ENCODE results near the gene MRPL27.

MRPL27 gene

GRCh38 chr17:50382931-50383330, 9.9 kb upstream of the MRPL27 start:
- DNase-seq: no peak

DNA sequence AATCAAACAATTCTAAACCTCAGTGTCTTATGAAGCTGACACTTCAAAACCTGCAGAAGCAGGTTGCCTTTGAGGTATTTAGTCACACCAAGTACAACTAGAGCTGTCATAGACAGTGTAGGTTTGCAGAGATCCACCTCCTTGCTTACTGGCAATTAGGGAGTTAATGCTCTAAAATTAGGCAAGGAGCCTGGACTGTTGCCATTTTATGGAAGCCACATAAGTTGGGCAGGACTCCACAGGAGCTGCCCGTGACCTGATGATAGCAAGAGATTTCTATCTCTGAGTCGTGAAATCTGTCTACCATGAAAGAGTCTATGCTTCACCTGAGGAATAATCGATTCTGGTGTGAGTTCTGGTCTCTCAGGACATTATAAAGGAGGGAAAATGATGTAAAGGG, 8.9 kb upstream of the MRPL27 start:
- DNase-seq: no peak

DNA sequence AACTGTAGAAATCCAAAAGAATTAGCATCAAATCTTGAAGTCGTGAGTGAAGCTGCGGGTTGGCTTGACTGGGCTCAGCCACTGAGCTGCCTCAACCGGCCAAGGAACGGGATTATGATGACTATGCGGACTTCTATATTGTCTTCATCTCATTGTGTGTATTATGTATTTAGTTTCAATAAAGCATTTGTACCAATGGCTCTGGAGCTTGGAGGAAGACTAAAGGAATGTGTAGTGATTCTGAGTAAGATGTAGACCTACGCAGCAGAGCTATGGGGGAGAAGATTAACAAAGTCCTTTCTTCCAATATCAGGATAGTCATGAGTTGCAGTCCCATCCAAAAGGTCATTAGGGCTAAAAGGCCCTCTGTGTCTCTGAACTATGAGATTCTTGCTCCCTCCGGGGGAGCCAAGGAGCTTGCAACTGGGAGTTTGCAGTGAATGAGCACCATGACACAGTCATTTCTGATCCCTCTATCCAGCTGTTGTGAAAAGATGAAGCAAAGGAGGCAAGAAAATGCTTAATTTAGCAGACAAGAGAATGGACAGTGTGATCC, 8.4 kb upstream of the MRPL27 start:
- DNase-seq: no peak

GRCh38 chr17:50380369-50381259, 7.6 kb upstream of the MRPL27 start:
- DNase-seq: no peak

GRCh38 chr17:50379351-50380132, 6.6 kb upstream of the MRPL27 start:
- DNase-seq: no peak

GRCh38 chr17:50375858-50376538, 3.0 kb upstream of the MRPL27 start:
- DNase-seq: no peak

DNA sequence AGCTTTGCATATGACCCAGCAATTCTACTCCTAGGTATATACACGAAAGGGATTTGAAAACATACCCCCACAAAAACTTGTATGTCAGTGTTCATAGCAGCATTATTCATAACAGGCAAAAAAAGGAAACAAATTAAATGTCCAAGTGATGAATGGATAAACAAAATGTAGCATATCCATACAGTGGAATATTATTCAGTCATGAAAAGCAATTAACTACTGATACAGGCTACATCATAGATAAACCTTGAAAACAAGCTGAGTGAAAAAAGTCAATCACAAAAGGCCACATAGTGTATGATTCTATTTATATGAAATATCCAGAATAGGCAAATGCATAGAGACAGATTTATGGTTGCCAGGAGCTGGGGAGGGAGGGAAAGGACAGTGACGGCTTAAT, 721 bp upstream of the MRPL27 start:
- DNase-seq: no peak

- DNase-seq: no peak
These were observed 694 bp downstream of the MRPL27 start for GRCh38 chr17:50372222-50372757.

- no peak for DNase-seq
These were observed 1.5 kb downstream of the MRPL27 start for GRCh38 chr17:50371526-50371925.

GRCh38 chr17:50370052-50370451, 2.9 kb downstream of the MRPL27 start:
- DNase-seq: no peak

GRCh38 chr17:50367401-50367800, 5.6 kb downstream of the MRPL27 start:
- DNase-seq: no peak

- DNase-seq: no peak
These were observed 7.2 kb downstream of the MRPL27 start for GRCh38 chr17:50365649-50366393.

- no peak for DNase-seq
These were observed 7.8 kb downstream of the MRPL27 start for GRCh38 chr17:50365165-50365564.

DNA sequence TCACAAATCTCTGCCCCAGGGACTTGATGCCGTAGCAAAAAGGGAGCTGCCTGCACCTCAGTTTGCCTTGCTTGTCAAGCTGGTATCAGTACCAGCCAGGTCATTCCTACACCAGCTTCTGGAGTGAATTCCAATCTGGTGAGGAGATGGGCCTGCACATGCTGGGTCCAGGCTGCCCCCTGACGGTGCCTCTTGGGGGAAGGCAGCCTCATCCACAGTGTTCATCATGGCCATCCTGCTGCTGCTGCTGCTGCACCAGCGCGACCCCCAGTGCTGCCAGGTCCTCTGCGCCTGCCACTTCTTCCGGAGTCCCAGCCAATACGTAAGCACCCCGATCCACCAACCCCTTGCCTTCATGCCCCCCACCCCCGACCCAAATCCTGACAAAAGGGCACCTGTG, 8.3 kb downstream of the MRPL27 start:
- no peak for DNase-seq

DNA sequence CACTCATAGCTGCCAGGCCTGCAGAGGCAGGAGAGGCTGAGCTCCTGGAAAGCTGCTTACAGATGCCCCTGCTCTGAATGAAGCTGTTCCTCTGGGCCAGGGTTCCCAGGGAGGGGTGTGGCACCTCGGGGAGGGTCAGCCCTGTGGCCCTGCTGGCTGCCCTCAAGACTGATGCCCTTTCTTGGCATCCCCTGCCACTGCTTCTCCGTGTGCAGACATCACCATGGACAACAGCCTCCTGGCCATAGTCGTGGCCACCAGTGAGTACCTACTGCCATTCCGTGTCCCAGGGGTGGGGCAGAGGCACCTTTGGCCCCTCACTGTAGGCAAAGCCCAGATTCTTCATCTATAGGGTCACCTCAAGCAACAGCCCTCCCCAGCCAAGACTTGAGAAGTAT, 8.9 kb downstream of the MRPL27 start:
- no peak for DNase-seq

DNA sequence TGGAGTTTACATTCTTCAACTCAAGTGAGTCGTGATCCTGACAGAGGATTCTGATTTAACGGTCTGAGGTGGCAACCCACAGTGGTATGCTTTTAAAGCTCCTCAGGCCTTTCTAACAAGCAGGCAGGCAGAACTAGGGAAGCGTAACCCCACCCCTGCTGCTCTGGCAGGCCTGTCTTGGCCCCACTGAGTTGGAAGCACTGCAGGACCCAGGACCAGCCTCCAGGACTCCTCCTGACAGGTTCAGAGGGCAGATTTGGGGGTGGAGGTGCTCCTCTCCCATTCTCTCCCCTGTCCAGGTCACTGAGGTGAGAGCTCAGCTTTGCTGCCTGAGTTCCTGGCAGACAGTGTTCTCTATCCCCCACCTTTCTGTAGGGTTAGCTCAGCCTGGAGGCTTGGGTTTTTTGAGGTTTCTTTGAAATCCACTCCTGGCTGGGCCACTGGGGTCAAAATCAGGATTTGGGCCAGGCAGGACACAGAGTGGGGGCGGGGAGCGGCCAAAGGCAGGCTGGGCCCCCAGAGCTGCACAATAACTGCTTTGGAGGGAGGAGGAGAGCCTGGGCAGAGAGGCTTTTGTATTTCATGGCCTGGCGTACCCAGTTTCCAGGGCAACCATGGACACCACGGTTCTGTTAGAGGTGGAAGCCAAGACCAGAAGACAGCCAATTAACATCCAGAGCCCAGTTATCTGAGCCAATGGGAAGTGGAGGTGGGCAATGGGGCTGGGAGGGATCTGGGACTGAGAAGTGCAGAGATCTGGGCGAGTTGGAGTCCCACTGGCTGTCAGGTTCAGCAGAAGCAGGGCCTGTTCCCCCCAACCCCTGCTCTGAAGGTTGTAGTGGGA, 9.5 kb downstream of the MRPL27 start:
- no peak for DNase-seq

GRCh38 chr17:50362661-50363060, 10.3 kb downstream of the MRPL27 start:
- DNase-seq: no peak

GRCh38 chr17:50361561-50362480, 11.2 kb downstream of the MRPL27 start:
- DNase-seq: peak; percentile 71

GRCh38 chr17:50360486-50361115, 12.4 kb downstream of the MRPL27 start:
- DNase-seq: no peak
